Heart left ventricle (tissue), 13 donors: ENCODE measurements around the gene PTPRM.

Source experiments
- CTCF ChIP-seq, 12 donors: fragments of 200-600 bp; sonication (generic) in 4 of 12; IDR thresholded peaks; one replicate each; pipeline versions ENCODE4 v1.5.0 to v1.8.0; 2018 to 2022; ENCODE audit warnings: antibody characterized with exemption in 12 of 12, mild to moderate bottlenecking in 5 of 12
- POLR2A ChIP-seq, 2 donors: fragments of 450-650 bp; IDR thresholded peaks; one replicate each; pipeline ENCODE4 v1.6.1; 2017; ENCODE audit warnings: antibody characterized with exemption in 2 of 2, mild to moderate bottlenecking in 2 of 2, moderate library complexity in 2 of 2
- donor health status: ischemic (EF 13 %, LVEDD 7.1; RV severe dilation, severe dysfunction).
- donor health status: DM: no; HTN: yes; CAD: no.
- donor health status: DM: no; HTN: no; CAD: no.
- donor health status: ischemic (EF 25% LVEDD 6.9; RV normal size, moderate dysfunction).
- donor health status: ischemic (EF 25% LVEDD 5.7; RV mildly dilated, moderate dysfunction).
- donor health status: ischemic (EF 35%, LVEDD 5.7; RV mildly dilated, moderate dysfunction).
- donor health status: nonischemic (EF 11% LVEDD 7.7; RV severe dilation, severe dysfunction).
- donor health status: DM: yes; HTN: yes; CAD: no.
- donor health status: PGD.
- donor health status: ischemic (EF 29% LVEDD 5.4; RV normal size, mild dysfunction).
- donor health status: nonischemic (EF 23%, LVEDD 6.1; RV moderate dilation, normal function).

- TF ChIP-seq POLR2A (IDR thresholded peaks at IDR 0.05) (no peak), CTCF (IDR thresholded peaks at IDR 0.05) (no peak)
Observed at GRCh38 chr18:8003878-8004675, 437.0 kb downstream of the PTPRM start.
